Upper lobe of left lung (tissue), 4 donors: Measurements from ENCODE around the gene ARHGAP26.

ENCODE experiments used
- EP300 ChIP-seq, 4 donors: sonication (generic); formaldehyde crosslinking; IDR thresholded peaks; one replicate each; pipeline ENCODE4 v1.5.1; 2017; ENCODE audit warnings: antibody characterized with exemption in 4 of 4, control low read depth in 2 of 4
- POLR2A ChIP-seq, 4 donors: fragments of 450-650 bp; IDR thresholded peaks; one replicate each; pipeline ENCODE4 v1.5.1; 2016 to 2017; ENCODE audit warnings: antibody characterized with exemption in 4 of 4, mild to moderate bottlenecking in 2 of 4
- POLR2AphosphoS5 ChIP-seq, 2 donors: sonication (generic); formaldehyde crosslinking; IDR thresholded peaks; one replicate each; pipeline ENCODE4 v1.5.1; 2017; ENCODE audit warnings: antibody characterized with exemption in 2 of 2
- TF ChIP-seq, protein P1 (sequence below), 6 experiments: fragments of 450-650 bp in 4 of 6; fragments of 200-600 bp in 2 of 6; sonication (generic) in 2 of 6; IDR thresholded peaks; one replicate each; pipeline ENCODE4 v1.5.1; 2016 to 2019; ENCODE audit warnings: antibody characterized with exemption in 6 of 6

DNA sequence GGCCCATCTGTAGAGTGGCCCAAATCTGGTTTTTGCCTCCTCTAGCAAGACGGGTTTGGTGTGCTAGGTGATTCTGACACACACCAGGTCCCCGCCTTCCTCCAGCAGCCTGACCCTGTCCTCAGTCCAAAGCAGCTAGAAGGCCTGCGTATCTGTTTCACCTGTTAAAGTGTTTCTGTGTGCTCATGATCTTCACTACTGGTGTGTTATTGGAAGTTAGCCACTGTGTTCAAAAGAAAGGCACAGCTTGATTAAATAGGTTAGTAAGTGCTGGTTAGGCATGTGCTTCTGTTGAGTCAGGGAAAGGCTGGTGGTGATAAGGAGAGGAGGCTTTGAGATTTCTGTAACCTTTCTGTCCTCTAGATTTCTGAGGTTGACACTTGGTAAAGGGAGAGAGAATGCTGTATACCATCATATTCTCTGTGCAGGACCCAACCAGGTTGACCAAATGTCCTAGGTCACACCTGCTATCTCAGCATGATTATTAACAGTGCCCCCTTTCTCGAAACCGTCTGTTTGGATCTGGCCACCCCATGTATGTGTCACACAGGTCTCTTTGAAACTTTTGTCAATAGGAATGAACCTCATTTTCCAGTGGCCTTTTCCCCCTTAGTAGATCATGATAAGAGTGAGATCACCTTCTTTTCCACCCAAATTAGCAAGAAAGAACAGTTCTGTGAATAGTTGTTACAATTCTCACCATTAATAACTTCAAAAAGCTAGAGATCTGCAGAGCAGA lies 58.8 kb downstream of the ARHGAP26 start:
- TF ChIP-seq EP300 (IDR thresholded peaks at IDR 0.05), result no peak
- no peak for TF ChIP-seq POLR2A (IDR thresholded peaks at IDR 0.05)
- TF ChIP-seq, protein P1, sequence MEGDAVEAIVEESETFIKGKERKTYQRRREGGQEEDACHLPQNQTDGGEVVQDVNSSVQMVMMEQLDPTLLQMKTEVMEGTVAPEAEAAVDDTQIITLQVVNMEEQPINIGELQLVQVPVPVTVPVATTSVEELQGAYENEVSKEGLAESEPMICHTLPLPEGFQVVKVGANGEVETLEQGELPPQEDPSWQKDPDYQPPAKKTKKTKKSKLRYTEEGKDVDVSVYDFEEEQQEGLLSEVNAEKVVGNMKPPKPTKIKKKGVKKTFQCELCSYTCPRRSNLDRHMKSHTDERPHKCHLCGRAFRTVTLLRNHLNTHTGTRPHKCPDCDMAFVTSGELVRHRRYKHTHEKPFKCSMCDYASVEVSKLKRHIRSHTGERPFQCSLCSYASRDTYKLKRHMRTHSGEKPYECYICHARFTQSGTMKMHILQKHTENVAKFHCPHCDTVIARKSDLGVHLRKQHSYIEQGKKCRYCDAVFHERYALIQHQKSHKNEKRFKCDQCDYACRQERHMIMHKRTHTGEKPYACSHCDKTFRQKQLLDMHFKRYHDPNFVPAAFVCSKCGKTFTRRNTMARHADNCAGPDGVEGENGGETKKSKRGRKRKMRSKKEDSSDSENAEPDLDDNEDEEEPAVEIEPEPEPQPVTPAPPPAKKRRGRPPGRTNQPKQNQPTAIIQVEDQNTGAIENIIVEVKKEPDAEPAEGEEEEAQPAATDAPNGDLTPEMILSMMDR (IDR thresholded peaks at IDR 0.05), result no peak
- TF ChIP-seq POLR2AphosphoS5 (IDR thresholded peaks at IDR 0.05), result no peak
